GM12875 (cell line): ENCODE measurements around the gene AZIN2.

Source experiments
- H3K4me3 ChIP-seq: one replicate; pipeline ENCODE4 v1.5.1; 2011; ENCODE audit warnings: low read depth, low read length, control low read depth
- CTCF ChIP-seq: IDR thresholded peaks from 2 replicates; pipeline ENCODE4 v1.5.1; 2011; ENCODE audit warnings: low read depth, mild to moderate bottlenecking, control low read depth, inconsistent platforms, low read length, moderate library complexity, borderline replicate concordance; ENCODE audit not compliant: insufficient read depth

The AZIN2 gene

DNA sequence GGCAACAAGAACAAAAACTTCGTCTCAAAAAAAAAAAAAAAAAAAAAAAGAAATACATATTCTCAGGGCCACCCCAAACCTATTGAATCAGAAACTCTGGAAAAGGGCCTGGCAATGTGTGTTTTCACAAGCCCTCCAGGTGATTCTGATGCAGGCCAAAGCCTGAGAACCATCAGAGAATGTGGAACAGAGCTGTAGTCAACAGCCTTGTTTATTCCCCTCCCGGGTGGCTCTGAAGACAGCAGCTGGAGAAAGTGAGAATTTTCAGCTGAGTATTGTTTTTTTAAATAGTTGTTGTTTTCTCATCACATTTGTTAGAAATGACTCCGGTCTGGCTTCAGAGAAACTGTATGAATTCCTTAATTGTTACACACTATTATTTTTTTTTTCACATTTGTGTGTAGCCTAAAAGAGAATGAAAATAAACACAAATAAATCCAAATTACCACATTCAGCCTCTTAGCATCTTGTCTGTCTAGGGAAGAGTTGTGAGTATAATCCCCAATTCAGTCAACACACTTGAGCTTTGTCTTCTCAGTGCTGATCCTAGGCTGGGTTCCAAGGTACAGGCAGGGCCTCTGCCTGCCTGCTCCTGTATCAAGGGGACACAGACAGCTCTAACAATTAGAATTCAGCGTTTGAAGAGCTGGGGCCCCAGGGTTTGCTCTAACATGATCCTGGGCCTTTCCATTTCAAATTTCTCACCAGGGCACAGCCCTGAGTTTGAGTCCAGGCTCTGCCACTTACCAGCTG is 6.6 kb upstream of the AZIN2 start:
- H3K4me3 ChIP-seq: no peak overlapping the region
- TF ChIP-seq CTCF: no peak

- TF ChIP-seq CTCF: no peak
- H3K4me3 ChIP-seq: no peak overlapping the region
Measured at GRCh38 chr1:33078030-33078591, 2.8 kb upstream of the AZIN2 start.

- TF ChIP-seq CTCF: no peak
- H3K4me3 ChIP-seq: no peak overlapping the region
Measured at GRCh38 chr1:33080373-33080772, 580 bp upstream of the AZIN2 start.

GRCh38 chr1:33081554-33082305 is 777 bp downstream of the AZIN2 start:
- H3K4me3 ChIP-seq: peak overlapping the region; percentile 60
- TF ChIP-seq CTCF: no peak

GRCh38 chr1:33082575-33083108 is 1.7 kb downstream of the AZIN2 start:
- H3K4me3 ChIP-seq: no peak overlapping the region
- no peak for TF ChIP-seq CTCF

DNA sequence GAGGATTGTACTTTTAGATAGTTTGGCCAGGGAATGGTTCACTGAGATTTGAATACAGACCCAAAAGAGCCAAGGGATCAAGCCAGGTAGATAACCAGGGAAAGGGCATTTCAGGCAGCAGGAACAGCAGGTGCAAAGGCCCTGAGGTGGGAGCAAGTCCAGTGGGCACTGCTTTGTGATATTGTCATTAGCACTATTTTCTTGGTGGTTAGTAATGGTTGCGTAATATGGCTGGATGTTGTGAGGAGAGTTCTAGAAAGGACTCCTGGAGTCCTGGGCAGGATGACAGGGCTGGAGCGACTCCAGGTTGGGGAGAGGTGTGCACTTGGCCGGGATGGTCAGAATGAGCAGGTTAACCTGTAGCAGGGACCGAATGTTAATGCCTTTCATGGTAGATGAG is 4.4 kb downstream of the AZIN2 start:
- no peak overlapping the region for H3K4me3 ChIP-seq
- no peak for TF ChIP-seq CTCF
